ENCODE results near the gene FLRT2.

GRCh38 chr14:85535321-85535720 is 5.4 kb downstream of the FLRT2 start:
- TF ChIP-seq, protein P1, sequence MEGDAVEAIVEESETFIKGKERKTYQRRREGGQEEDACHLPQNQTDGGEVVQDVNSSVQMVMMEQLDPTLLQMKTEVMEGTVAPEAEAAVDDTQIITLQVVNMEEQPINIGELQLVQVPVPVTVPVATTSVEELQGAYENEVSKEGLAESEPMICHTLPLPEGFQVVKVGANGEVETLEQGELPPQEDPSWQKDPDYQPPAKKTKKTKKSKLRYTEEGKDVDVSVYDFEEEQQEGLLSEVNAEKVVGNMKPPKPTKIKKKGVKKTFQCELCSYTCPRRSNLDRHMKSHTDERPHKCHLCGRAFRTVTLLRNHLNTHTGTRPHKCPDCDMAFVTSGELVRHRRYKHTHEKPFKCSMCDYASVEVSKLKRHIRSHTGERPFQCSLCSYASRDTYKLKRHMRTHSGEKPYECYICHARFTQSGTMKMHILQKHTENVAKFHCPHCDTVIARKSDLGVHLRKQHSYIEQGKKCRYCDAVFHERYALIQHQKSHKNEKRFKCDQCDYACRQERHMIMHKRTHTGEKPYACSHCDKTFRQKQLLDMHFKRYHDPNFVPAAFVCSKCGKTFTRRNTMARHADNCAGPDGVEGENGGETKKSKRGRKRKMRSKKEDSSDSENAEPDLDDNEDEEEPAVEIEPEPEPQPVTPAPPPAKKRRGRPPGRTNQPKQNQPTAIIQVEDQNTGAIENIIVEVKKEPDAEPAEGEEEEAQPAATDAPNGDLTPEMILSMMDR (IDR thresholded peaks at IDR 0.05) = no peak
- TF ChIP-seq EZH2 (IDR thresholded peaks at IDR 0.05; ENCODE audit: borderline replicate concordance, insufficient read depth, low read depth, low read length, poor library complexity, severe bottlenecking) = no peak

Data from B cell (primary cell).